Stomach smooth muscle (tissue), 2 donors: Measurements from ENCODE around the gene PIEZO2.
"Not testable (repeated sequence)": the region's sequence is repeated elsewhere in the genome, so short reads cannot be mapped to it uniquely, and the experiment has no call there.

Source experiments
- H3K27ac ChIP-seq: one replicate; pipeline ENCODE4 v1.7.0; 2013; ENCODE audit warnings: mild to moderate bottlenecking, low read length, inconsistent platforms
- H3K27me3 ChIP-seq, 2 donors: one replicate each; pipeline ENCODE4 v1.7.0; 2013; ENCODE audit warnings: low read length in 2 of 2; ENCODE audit not compliant: insufficient read depth in 2 of 2, control insufficient read depth in 1 of 2
- H3K36me3 ChIP-seq, 2 donors: one replicate each; pipeline ENCODE4 v1.7.0; 2013; ENCODE audit warnings: low read length in 2 of 2; ENCODE audit not compliant: control insufficient read depth in 2 of 2, insufficient read depth in 2 of 2
- H3K4me1 ChIP-seq: one replicate; pipeline ENCODE4 v1.7.0; 2013; ENCODE audit warnings: low read length; ENCODE audit not compliant: control insufficient read depth, insufficient read depth
- H3K4me3 ChIP-seq, 2 donors: one replicate each; pipeline ENCODE4 v1.7.0; 2013; ENCODE audit warnings: low read length in 2 of 2
- H3K9ac ChIP-seq, 2 donors: one replicate each; pipeline ENCODE4 v1.7.0; 2013; ENCODE audit warnings: low read length in 2 of 2, mild to moderate bottlenecking in 1 of 2
- H3K9me3 ChIP-seq, 2 donors: one replicate each; pipeline ENCODE4 v1.7.0; 2013; ENCODE audit warnings: low read length in 2 of 2; ENCODE audit not compliant: control insufficient read depth in 2 of 2
- donor health status: healthy.
- donor health status: Pancreatic carcinoma.

Gene PIEZO2

GRCh38 chr18:10663750-10664149, 485.6 kb downstream of the PIEZO2 start:
- Histone ChIP-seq H3K36me3 (no peaks in the 10 kb centered on the region), H3K9me3 (no peaks in the 10 kb centered on the region), H3K27ac (no peak overlapping the region), H3K9ac (no peak overlapping the region), H3K27me3 (no peaks in the 10 kb centered on the region), H3K4me1 (peaks cover 7% of the 10 kb centered on the region), H3K4me3 (no peak overlapping the region)

- H3K27me3 ChIP-seq = no peaks in the 10 kb centered on the region
These were observed 488.1 kb downstream of the PIEZO2 start for GRCh38 chr18:10661317-10661716.

GRCh38 chr18:10660179-10660884, 489.0 kb downstream of the PIEZO2 start:
- Histone ChIP-seq H3K36me3 (no peaks in the 10 kb centered on the region), H3K27me3 (no peaks in the 10 kb centered on the region), H3K4me3 (peak overlapping the region in 1 of 2 donors; percentile 15), H3K4me1 (peaks cover 7% of the 10 kb centered on the region), H3K27ac (peak overlapping the region; percentile 11), H3K9ac (peak overlapping the region in 1 of 2 donors; percentile 21), H3K9me3 (no peaks in the 10 kb centered on the region)

More at GRCh38 chr18:10661317-10661716, 488.1 kb downstream of the PIEZO2 start:
- H3K4me1 ChIP-seq = peaks cover 7% of the 10 kb centered on the region
- no peaks in the 10 kb centered on the region for H3K9me3 ChIP-seq
- H3K27ac ChIP-seq = peak overlapping the region; percentile 18
- H3K36me3 ChIP-seq = no peaks in the 10 kb centered on the region
- H3K9ac ChIP-seq = no peak overlapping the region
- no peak overlapping the region for H3K4me3 ChIP-seq

GRCh38 chr18:10659594-10659993, 489.8 kb downstream of the PIEZO2 start:
- no peaks in the 10 kb centered on the region for H3K36me3 ChIP-seq
- no peak overlapping the region for H3K9ac ChIP-seq
- no peaks in the 10 kb centered on the region for H3K27me3 ChIP-seq
- H3K4me3 ChIP-seq = no peak overlapping the region
- peaks cover 7% of the 10 kb centered on the region for H3K4me1 ChIP-seq
- H3K27ac ChIP-seq = no peak overlapping the region
- H3K9me3 ChIP-seq = no peaks in the 10 kb centered on the region

GRCh38 chr18:10659000-10659399, 490.4 kb downstream of the PIEZO2 start:
- H3K36me3 ChIP-seq = no peaks in the 10 kb centered on the region
- peaks cover 7% of the 10 kb centered on the region for H3K4me1 ChIP-seq

GRCh38 chr18:10644003-10644402, 505.4 kb downstream of the PIEZO2 start:
- not testable (repeated sequence) for H3K4me3 ChIP-seq, H3K27me3 ChIP-seq, H3K9ac ChIP-seq, H3K9me3 ChIP-seq, H3K27ac ChIP-seq, H3K4me1 ChIP-seq, H3K36me3 ChIP-seq

More at GRCh38 chr18:10659000-10659399, 490.4 kb downstream of the PIEZO2 start:
- Histone ChIP-seq H3K27me3 (no peaks in the 10 kb centered on the region), H3K9ac (no peak overlapping the region), H3K27ac (no peak overlapping the region), H3K4me3 (no peak overlapping the region), H3K9me3 (no peaks in the 10 kb centered on the region)

GRCh38 chr18:10642915-10643524, 506.3 kb downstream of the PIEZO2 start:
- not testable (repeated sequence) for H3K36me3 ChIP-seq, H3K9ac ChIP-seq, H3K27ac ChIP-seq

GRCh38 chr18:10638539-10638885, 510.9 kb downstream of the PIEZO2 start:
- not testable (repeated sequence) for H3K4me1 ChIP-seq, H3K4me3 ChIP-seq, H3K27ac ChIP-seq, H3K27me3 ChIP-seq, H3K9ac ChIP-seq, H3K36me3 ChIP-seq, H3K9me3 ChIP-seq

More at GRCh38 chr18:10642915-10643524, 506.3 kb downstream of the PIEZO2 start:
- not testable (repeated sequence) for H3K4me1 ChIP-seq, H3K4me3 ChIP-seq, H3K27me3 ChIP-seq, H3K9me3 ChIP-seq

- not testable (repeated sequence) for H3K36me3 ChIP-seq, H3K9me3 ChIP-seq, H3K9ac ChIP-seq, H3K27me3 ChIP-seq, H3K4me3 ChIP-seq, H3K27ac ChIP-seq, H3K4me1 ChIP-seq
These were observed 511.4 kb downstream of the PIEZO2 start for GRCh38 chr18:10637858-10638538.

GRCh38 chr18:10629076-10629475, 520.3 kb downstream of the PIEZO2 start:
- H3K36me3 ChIP-seq, H3K4me3 ChIP-seq, H3K27me3 ChIP-seq, H3K27ac ChIP-seq, H3K9me3 ChIP-seq, H3K9ac ChIP-seq, H3K4me1 ChIP-seq: not testable (repeated sequence)
